Measurements from ENCODE around the gene CCDC12. TPM values are rescaled to one million over a fixed set of nuclear protein-coding genes. Genes with fewer than 3 reads are reported as not detected.

The CCDC12 gene
- total and polyA plus RNA-seq, 2 of the 13 experiments (the other 11 are each of a cell fraction or from before 2014, with no cell fraction given): 30.1 to 49.5 TPM

- ATAC-seq (peak; percentile 90), DNase-seq (ENCODE audit: low spot score) (peak; percentile 92), FAIRE-seq (peak; percentile 73)
- Histone ChIP-seq H3K36me3 (replicated peaks in 1 of 2; ENCODE audit: control insufficient read depth in 1 of 2, insufficient read depth in 2 of 2, low read length in 2 of 2) (peaks cover 16 to 59% of the 10 kb centered on the region in 2 experiments), H3K4me2 (ENCODE audit: low read depth, low read length) (0 out of 2 replicates have a peak overlapping the region, but pooled peaks have one; percentile 15), H3K9ac (ENCODE audit: insufficient read depth, low read depth, low read length) (no peak overlapping the region; the same call in 1 of the 2 replicates), H3K27ac (ENCODE audit: extremely low read length, insufficient read depth, low read length) (peak overlapping the region; percentile 12), H3K4me1 (ENCODE audit: insufficient read depth, low read length) (peaks cover 92% of the 10 kb centered on the region), H4K20me1 (ENCODE audit: insufficient read depth, low read length) (peaks cover 25% of the 10 kb centered on the region), H3K79me2 (ENCODE audit: insufficient read depth, low read length) (peaks cover 68% of the 10 kb centered on the region), H3K4me3 (replicated peaks in 1 of 3; ENCODE audit: insufficient read depth in 1 of 3, low read depth in 2 of 3, low read length in 3 of 3) (no peak overlapping the region), H2AFZ (ENCODE audit: low read length) (no peak overlapping the region), H3K27me3 (ENCODE audit: control insufficient read depth in 1 of 2, insufficient read depth in 2 of 2, low read length in 2 of 2) (no peaks in the 10 kb centered on the region), H3K9me3 (ENCODE audit: low read length) (no peaks in the 10 kb centered on the region)
- POLR2A ChIA-PET: interaction anchor here (0.9 to 2.2 kb wide), 7 partner anchors 9 to 57 kb away, joined by 3 to 19 read pairs (median 8); partner anchors contain the start of genes CCDC12 and NBEAL2
- in situ Hi-C loops (cut with HindIII; ENCODE audit: extremely low pct_ligation_motif_present, low pct_unique_long_range_greater_than_20kb): no loop called here
- CTCF ChIA-PET (ENCODE audit: low intra/inter-chr PET ratio, low total read pairs): interaction anchor here (1.2 kb wide), 1 partner anchor 12 kb away, joined by 3 read pairs; no protein-coding TSS in a partner anchor
- WGBS (ENCODE audit: low lambda C conversion rate): 77% methylated on average over 5 of the region's 7 CpGs
- no TSS peak for BruUV-seq (replicated peaks)
- intact Hi-C loops (cut with micrococcal nuclease; ENCODE audit: unreplicated experiment): no loop called here
- TF ChIP-seq MYC (CRISPR knock-in tag; IDR thresholded peaks at IDR 0.05; ENCODE audit: borderline replicate concordance) (no peak), ZNF652 (CRISPR knock-in tag; IDR thresholded peaks at IDR 0.05; ENCODE audit: borderline replicate concordance, low read depth) (no peak), AKAP8 (CRISPR knock-in tag; IDR thresholded peaks at IDR 0.05) (no peak), ZBTB40 (IDR thresholded peaks at IDR 0.05) (no peak), ZBTB40 (CRISPR knock-in tag; IDR thresholded peaks at IDR 0.05) (no peak), PLRG1 (conservative IDR thresholded peaks at IDR 0.05) (no peak), SAFB2 (CRISPR knock-in tag; IDR thresholded peaks at IDR 0.05; ENCODE audit: borderline replicate concordance, low read depth) (no peak), THAP11 (CRISPR knock-in tag; IDR thresholded peaks at IDR 0.05) (peak; percentile 46; the same call in 1 of the 2 replicates), E2F2 (CRISPR knock-in tag; IDR thresholded peaks at IDR 0.05; ENCODE audit: borderline replicate concordance) (no peak), ZNF574 (CRISPR knock-in tag; IDR thresholded peaks at IDR 0.05) (peak; percentile 48), CHCHD3 (CRISPR knock-in tag; IDR thresholded peaks at IDR 0.05) (no peak)
Observed at GRCh38 chr3:46935168-46935858, 41.2 kb downstream of the CCDC12 start.
